Measurements from ENCODE around the gene CNIH2.

- TF ChIP-seq REST (IDR thresholded peaks at IDR 0.05; ENCODE audit: low read depth) = no peak
- no peak for TF ChIP-seq CTCF (IDR thresholded peaks at IDR 0.05 in 2 of 3, conservative IDR thresholded peaks at IDR 0.05 in 1 of 3; ENCODE audit: borderline replicate concordance in 1 of 3, insufficient read depth in 1 of 3, low read depth in 2 of 3, low read length in 2 of 3)
- no peak for TF ChIP-seq EZH2 (IDR thresholded peaks at IDR 0.05)
- no peak for TF ChIP-seq POLR2AphosphoS5 (IDR thresholded peaks at IDR 0.05; ENCODE audit: low read depth, low read length)
- no peak for TF ChIP-seq JUND (IDR thresholded peaks at IDR 0.05)
- TF ChIP-seq MAX (IDR thresholded peaks at IDR 0.05) = no peak
- no peak for TF ChIP-seq ZFX (IDR thresholded peaks at IDR 0.05)
- TF ChIP-seq FOSL1 (IDR thresholded peaks at IDR 0.05; ENCODE audit: low read depth) = no peak
- TF ChIP-seq EZH2phosphoT487 (IDR thresholded peaks at IDR 0.05; ENCODE audit: borderline replicate concordance) = no peak
- no peak for TF ChIP-seq POLR2A (IDR thresholded peaks at IDR 0.05; ENCODE audit: borderline replicate concordance, extremely low read depth, insufficient read depth, insufficient read length)
- no peak for TF ChIP-seq TCF7L2 (IDR thresholded peaks at IDR 0.05; ENCODE audit: borderline replicate concordance, extremely low read depth, insufficient read depth, insufficient read length)
- no peak for TF ChIP-seq SP1 (IDR thresholded peaks at IDR 0.05; ENCODE audit: low read depth)
- TF ChIP-seq, protein P1, sequence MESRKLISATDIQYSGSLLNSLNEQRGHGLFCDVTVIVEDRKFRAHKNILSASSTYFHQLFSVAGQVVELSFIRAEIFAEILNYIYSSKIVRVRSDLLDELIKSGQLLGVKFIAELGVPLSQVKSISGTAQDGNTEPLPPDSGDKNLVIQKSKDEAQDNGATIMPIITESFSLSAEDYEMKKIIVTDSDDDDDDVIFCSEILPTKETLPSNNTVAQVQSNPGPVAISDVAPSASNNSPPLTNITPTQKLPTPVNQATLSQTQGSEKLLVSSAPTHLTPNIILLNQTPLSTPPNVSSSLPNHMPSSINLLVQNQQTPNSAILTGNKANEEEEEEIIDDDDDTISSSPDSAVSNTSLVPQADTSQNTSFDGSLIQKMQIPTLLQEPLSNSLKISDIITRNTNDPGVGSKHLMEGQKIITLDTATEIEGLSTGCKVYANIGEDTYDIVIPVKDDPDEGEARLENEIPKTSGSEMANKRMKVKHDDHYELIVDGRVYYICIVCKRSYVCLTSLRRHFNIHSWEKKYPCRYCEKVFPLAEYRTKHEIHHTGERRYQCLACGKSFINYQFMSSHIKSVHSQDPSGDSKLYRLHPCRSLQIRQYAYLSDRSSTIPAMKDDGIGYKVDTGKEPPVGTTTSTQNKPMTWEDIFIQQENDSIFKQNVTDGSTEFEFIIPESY (IDR thresholded peaks at IDR 0.05; ENCODE audit: extremely low read depth, insufficient replicate concordance, low read length) = no peak
Measured at GRCh38 chr11:66310324-66310723, 32.3 kb downstream of the CNIH2 start.

Measured in HCT116 (cell line).